T-cell (primary cell): ENCODE measurements around the gene EML6. TPM values are rescaled to one million over a fixed set of nuclear protein-coding genes. Genes with fewer than 3 reads are reported as not detected.

Experiments
- ATAC-seq, 4 experiments: fragments of 200-7000 bp in 3 of 4; fragments of 150-1000 bp in 1 of 4; cut with Tn5 transposase; replicated peaks in 1 of 4; 1 replicate in 3 of 4; 2 replicates in 1 of 4; pipeline ENCODE4 v1.10.0; 2021; ENCODE audit warnings: moderate library complexity in 3 of 4, mild to moderate bottlenecking in 2 of 4, moderate number of reproducible peaks in 1 of 4
- CTCF ChIA-PET, 2 donors: fragments of 300-600 bp; sonication (Branson Sonifier 250); formaldehyde crosslinking; loops; one replicate each; lab custom pipeline; 2022; ENCODE audit warnings: antibody characterized with exemption in 2 of 2; lab: Charles Lee
- POLR2A ChIA-PET, 2 donors: fragments of 300-600 bp; sonication (Branson Sonifier 250); formaldehyde crosslinking; loops; one replicate each; lab custom pipeline; 2022; ENCODE audit warnings: antibody characterized with exemption in 2 of 2; lab: Charles Lee
- DNase-seq, 35 experiments: peaks; one replicate each; pipeline versions ENCODE4 v3.0.0 to v3.0.0-alpha.2; 2013 to 2023
- H3K27ac ChIP-seq: one replicate; pipeline ENCODE4 v1.5.1; 2013; ENCODE audit warnings: low read length
- H3K27me3 ChIP-seq, 2 experiments: replicated peaks in 1 of 2; 1 replicate in 1 of 2; 2 replicates in 1 of 2; pipeline versions ENCODE4 v1.6.1 to v1.7.0; 2013; ENCODE audit warnings: low read length in 1 of 2, mixed read lengths in 1 of 2; ENCODE audit not compliant: control insufficient read depth in 2 of 2, insufficient read depth in 2 of 2; ENCODE audit errors: extremely low read depth in 1 of 2
- H3K36me3 ChIP-seq, 2 donors: 1 replicate in 1 of 2; 2 replicates in 1 of 2; pipeline versions ENCODE4 v1.6.1 to v1.7.0; 2013; ENCODE audit warnings: low read length in 1 of 2; ENCODE audit not compliant: control insufficient read depth in 2 of 2, insufficient read depth in 1 of 2; ENCODE audit errors: extremely low read depth in 1 of 2
- H3K4me1 ChIP-seq, 2 experiments: 1 replicate in 1 of 2; 2 replicates in 1 of 2; pipeline versions ENCODE4 v1.6.1 to v1.7.0; 2013; ENCODE audit warnings: low read length in 2 of 2, mixed read lengths in 1 of 2; ENCODE audit not compliant: insufficient read depth in 2 of 2, control insufficient read depth in 1 of 2; ENCODE audit errors: extremely low read depth in 1 of 2
- H3K4me3 ChIP-seq, 2 donors: 1 replicate in 1 of 2; 2 replicates in 1 of 2; pipeline versions ENCODE4 v1.5.1 to v1.7.0; 2013; ENCODE audit warnings: mild to moderate bottlenecking in 2 of 2, low read length in 1 of 2, moderate library complexity in 1 of 2; ENCODE audit not compliant: control insufficient read depth in 1 of 2; ENCODE audit errors: extremely low read depth in 1 of 2
- H3K9me3 ChIP-seq: 2 replicates; pipeline ENCODE4 v1.7.0; 2013
- H3K27ac Mint-ChIP-seq, 2 donors: one replicate each; pipeline ENCODE4 v1.8.0; 2020 to 2021; ENCODE audit warnings: mild to moderate bottlenecking in 2 of 2, mixed read lengths in 2 of 2
- H3K27me3 Mint-ChIP-seq, 2 donors: one replicate each; pipeline ENCODE4 v1.8.0; 2021 to 2022; ENCODE audit warnings: mixed read lengths in 2 of 2
- H3K36me3 Mint-ChIP-seq: one replicate; pipeline ENCODE4 v1.8.0; 2021; ENCODE audit warnings: mixed read lengths
- H3K4me1 Mint-ChIP-seq, 3 donors: one replicate each; pipeline ENCODE4 v1.8.0; 2020 to 2022; ENCODE audit warnings: mixed read lengths in 3 of 3, mild to moderate bottlenecking in 1 of 3
- H3K4me3 Mint-ChIP-seq, 3 donors: one replicate each; pipeline ENCODE4 v1.8.0; 2020 to 2022; ENCODE audit warnings: mild to moderate bottlenecking in 3 of 3, mixed read lengths in 3 of 3, moderate library complexity in 3 of 3
- H3K9me3 Mint-ChIP-seq, 3 donors: one replicate each; pipeline ENCODE4 v1.8.0; 2020 to 2022; ENCODE audit warnings: mixed read lengths in 3 of 3
- WGBS: methylation state at CpG from one replicate; pipeline ENCODE4 v1.1.5; 2013; ENCODE audit warnings: missing lambda C conversion rate; ENCODE audit not compliant: insufficient coverage; 5-methylcytosine and 5-hydroxymethylcytosine counted together
- total RNA-seq, 35 experiments: library from RNA in 6 of 35; stranded (reverse) in 6 of 35; fragments of 120-200 nt in 1 of 35; gene quantifications; one replicate each; pipeline versions ENCODE4 v1.2.1 to v1.2.4 and lab custom pipeline; 2013 to 2026

The EML6 gene
- total RNA-seq, 5 donors from 2014 or later (not counting 1 experiment from before 2014, with no cell fraction given) = 1.3 to 2.6 (median 1.8) TPM

- Mint-ChIP-seq H3K27me3 (peaks cover 0 to 2% of the 10 kb centered on the region in 2 donors), H3K36me3 (no peaks in the 10 kb centered on the region), H3K4me1 (peaks cover 1 to 12% (median 10%) of the 10 kb centered on the region in 3 donors), H3K27ac (no peak overlapping the region), H3K4me3 (no peak overlapping the region), H3K9me3 (no peaks in the 10 kb centered on the region)
- no peak for ATAC-seq
- Histone ChIP-seq H3K27me3 (peaks cover 0 to 9% of the 10 kb centered on the region in 2 experiments), H3K4me3 (no peak overlapping the region), H3K4me1 (peaks cover 2 to 28% of the 10 kb centered on the region in 2 experiments), H3K27ac (no peak overlapping the region), H3K9me3 (no peaks in the 10 kb centered on the region), H3K36me3 (no peaks in the 10 kb centered on the region)
- CTCF ChIA-PET = interaction anchor here in 1 of 2 donors (0.8 kb wide), 1 partner anchor 69 kb away, joined by 3 read pairs; no protein-coding TSS in a partner anchor
- no peak for DNase-seq
- WGBS = no CpG with 5 or more reads among the region's 1 CpG
- POLR2A ChIA-PET = interaction anchor here in 1 of 2 donors (0.6 kb wide), 1 partner anchor 231 kb away, joined by 5 read pairs; no protein-coding TSS in a partner anchor
These were observed 221.4 kb downstream of the EML6 start for GRCh38 chr2:54944724-54945326.

- ChIA-PET POLR2A (interaction anchor here in 1 of 2 donors (0.6 kb wide), 1 partner anchor 231 kb away, joined by 5 read pairs; no protein-coding TSS in a partner anchor), CTCF (interaction anchor here in 1 of 2 donors (0.8 kb wide), 1 partner anchor 68 kb away, joined by 3 read pairs; no protein-coding TSS in a partner anchor)
- ATAC-seq (no peak), DNase-seq (no peak)
- no peak overlapping the region for H3K4me3 Mint-ChIP-seq
- Histone ChIP-seq H3K4me3 (no peak overlapping the region), H3K36me3 (no peaks in the 10 kb centered on the region), H3K9me3 (no peaks in the 10 kb centered on the region), H3K4me1 (peaks cover 2 to 28% of the 10 kb centered on the region in 2 experiments), H3K27me3 (peaks cover 0 to 9% of the 10 kb centered on the region in 2 experiments), H3K27ac (no peak overlapping the region)
- no peaks in the 10 kb centered on the region for H3K9me3 Mint-ChIP-seq
- H3K36me3 Mint-ChIP-seq = no peaks in the 10 kb centered on the region
- 41% methylated on average over 5 of the region's 8 CpGs for WGBS
- no peak overlapping the region for H3K27ac Mint-ChIP-seq
- peaks cover 1 to 12% (median 10%) of the 10 kb centered on the region in 3 donors for H3K4me1 Mint-ChIP-seq
- H3K27me3 Mint-ChIP-seq = peaks cover 0 to 2% of the 10 kb centered on the region in 2 donors
These were observed 222.1 kb downstream of the EML6 start for GRCh38 chr2:54945391-54946219.

GRCh38 chr2:54946220-54946805 lies 222.9 kb downstream of the EML6 start:
- Histone ChIP-seq H3K9me3 (no peaks in the 10 kb centered on the region), H3K4me1 (peaks cover 2 to 28% of the 10 kb centered on the region in 2 experiments), H3K36me3 (no peaks in the 10 kb centered on the region), H3K4me3 (no peak overlapping the region), H3K27me3 (peaks cover 0 to 9% of the 10 kb centered on the region in 2 experiments), H3K27ac (no peak overlapping the region)
- H3K27ac Mint-ChIP-seq = no peak overlapping the region
- CTCF ChIA-PET = no interaction called here
- DNase-seq (no peak), ATAC-seq (no peak)
- peaks cover 0 to 2% of the 10 kb centered on the region in 2 donors for H3K27me3 Mint-ChIP-seq
- H3K9me3 Mint-ChIP-seq = no peaks in the 10 kb centered on the region
- no peaks in the 10 kb centered on the region for H3K36me3 Mint-ChIP-seq
- H3K4me3 Mint-ChIP-seq = no peak overlapping the region
- 95% methylated on average over 5 of the region's 9 CpGs for WGBS
- H3K4me1 Mint-ChIP-seq = peaks cover 1 to 12% (median 8%) of the 10 kb centered on the region in 3 donors
- POLR2A ChIA-PET = no interaction called here

GRCh38 chr2:54947136-54947535 lies 223.7 kb downstream of the EML6 start:
- POLR2A ChIA-PET = no interaction called here
- DNase-seq = no peak
- Mint-ChIP-seq H3K4me3 (no peak overlapping the region), H3K4me1 (peaks cover 1 to 12% (median 8%) of the 10 kb centered on the region in 3 donors), H3K36me3 (no peaks in the 10 kb centered on the region), H3K27me3 (peaks cover 0 to 2% of the 10 kb centered on the region in 2 donors), H3K27ac (no peak overlapping the region), H3K9me3 (no peaks in the 10 kb centered on the region)
- H3K4me3 ChIP-seq = no peak overlapping the region
- CTCF ChIA-PET = no interaction called here
- ATAC-seq = no peak
- 80% methylated on average over 1 of the region's 11 CpGs for WGBS
- no peak overlapping the region for H3K27ac ChIP-seq
- H3K27me3 ChIP-seq = peaks cover 0 to 9% of the 10 kb centered on the region in 2 experiments
- H3K9me3 ChIP-seq = no peaks in the 10 kb centered on the region
- peaks cover 2 to 24% of the 10 kb centered on the region in 2 experiments for H3K4me1 ChIP-seq
- no peaks in the 10 kb centered on the region for H3K36me3 ChIP-seq

GRCh38 chr2:54947646-54948045 lies 224.2 kb downstream of the EML6 start:
- H3K4me3 ChIP-seq = no peak overlapping the region
- peaks cover 0 to 9% of the 10 kb centered on the region in 2 experiments for H3K27me3 ChIP-seq
- 92% methylated on average over 2 of the region's 9 CpGs for WGBS
- ChIA-PET POLR2A (no interaction called here), CTCF (no interaction called here)
- H3K27ac Mint-ChIP-seq = no peak overlapping the region
- H3K27me3 Mint-ChIP-seq = peaks cover 0 to 2% of the 10 kb centered on the region in 2 donors
- H3K4me1 ChIP-seq = peaks cover 1 to 19% of the 10 kb centered on the region in 2 experiments
- no peak overlapping the region for H3K27ac ChIP-seq
- no peaks in the 10 kb centered on the region for H3K36me3 ChIP-seq
- H3K9me3 Mint-ChIP-seq = no peaks in the 10 kb centered on the region
- ATAC-seq (no peak), DNase-seq (no peak)
- H3K4me3 Mint-ChIP-seq = no peak overlapping the region
- H3K9me3 ChIP-seq = no peaks in the 10 kb centered on the region
- H3K36me3 Mint-ChIP-seq = no peaks in the 10 kb centered on the region
- H3K4me1 Mint-ChIP-seq = peaks cover 1 to 12% (median 8%) of the 10 kb centered on the region in 3 donors

GRCh38 chr2:54948120-54948519 lies 224.7 kb downstream of the EML6 start:
- Histone ChIP-seq H3K27ac (no peak overlapping the region), H3K9me3 (no peaks in the 10 kb centered on the region), H3K36me3 (no peaks in the 10 kb centered on the region), H3K4me1 (peaks cover 0 to 14% of the 10 kb centered on the region in 2 experiments), H3K27me3 (peaks cover 0 to 9% of the 10 kb centered on the region in 2 experiments), H3K4me3 (no peak overlapping the region)
- Mint-ChIP-seq H3K4me3 (no peak overlapping the region), H3K27me3 (peaks cover 0 to 2% of the 10 kb centered on the region in 2 donors), H3K27ac (no peak overlapping the region), H3K36me3 (no peaks in the 10 kb centered on the region), H3K4me1 (peaks cover 1 to 12% (median 8%) of the 10 kb centered on the region in 3 donors), H3K9me3 (no peaks in the 10 kb centered on the region)
- no peak for DNase-seq
- 89% methylated on average over 11 of the region's 12 CpGs for WGBS
- ChIA-PET CTCF (no interaction called here), POLR2A (no interaction called here)
- no peak for ATAC-seq
